HUES48 (cell line): Measurements from ENCODE around the gene TESK2.

Experiments
- H3K27ac ChIP-seq: one replicate; pipeline ENCODE4 v1.7.0; 2013; ENCODE audit warnings: low read depth, low read length, inconsistent platforms
- H3K27me3 ChIP-seq: 2 replicates; pipeline ENCODE4 v1.6.1; 2013; ENCODE audit warnings: mild to moderate bottlenecking, low read length; ENCODE audit not compliant: control insufficient read depth, insufficient read depth
- H3K36me3 ChIP-seq: 2 replicates; pipeline ENCODE4 v1.6.1; 2013; ENCODE audit warnings: low read length; ENCODE audit not compliant: control insufficient read depth, insufficient read depth
- H3K4me1 ChIP-seq: 2 replicates; pipeline ENCODE4 v1.6.1; 2013; ENCODE audit warnings: mild to moderate bottlenecking, low read length; ENCODE audit not compliant: control insufficient read depth, insufficient read depth
- H3K4me3 ChIP-seq: 2 replicates; pipeline ENCODE4 v1.5.1; 2013; ENCODE audit warnings: mild to moderate bottlenecking, low read depth, low read length
- H3K9ac ChIP-seq: 2 replicates; pipeline ENCODE4 v1.6.1; 2013; ENCODE audit warnings: mild to moderate bottlenecking, low read depth, low read length, moderate library complexity
- H3K9me3 ChIP-seq: 2 replicates; pipeline ENCODE4 v1.6.1; 2013; ENCODE audit warnings: low read length; ENCODE audit not compliant: control insufficient read depth, insufficient read depth

The TESK2 gene

GRCh38 chr1:45405636-45406035 lies 85.3 kb downstream of the TESK2 start:
- H3K4me1 ChIP-seq, result no peaks in the 10 kb centered on the region
- no peak overlapping the region for H3K9ac ChIP-seq
- no peaks in the 10 kb centered on the region for H3K27me3 ChIP-seq
- H3K9me3 ChIP-seq, result no peaks in the 10 kb centered on the region
- no peak overlapping the region for H3K27ac ChIP-seq
- no peak overlapping the region for H3K4me3 ChIP-seq
- H3K36me3 ChIP-seq, result no peaks in the 10 kb centered on the region

DNA sequence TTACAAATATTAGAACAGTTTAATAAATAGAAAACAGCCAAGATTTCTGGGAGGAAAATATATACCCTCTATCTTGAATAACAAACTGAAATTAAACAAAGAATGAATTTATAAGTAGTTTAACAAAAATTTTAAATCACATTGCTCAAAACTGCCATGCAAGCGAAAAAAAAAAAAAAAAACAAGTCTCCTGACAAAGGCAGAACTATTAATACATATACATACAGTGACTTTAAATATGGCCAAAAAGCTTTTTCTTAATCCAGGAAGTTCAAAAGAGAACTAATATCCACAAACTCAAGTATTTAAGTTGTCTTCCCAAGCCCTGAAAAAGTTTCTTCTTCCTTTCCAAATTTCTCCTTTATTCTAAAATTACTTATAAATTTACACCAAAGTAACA lies 87.2 kb downstream of the TESK2 start:
- Histone ChIP-seq H3K27ac (no peak overlapping the region), H3K9ac (no peak overlapping the region), H3K36me3 (no peaks in the 10 kb centered on the region), H3K4me3 (no peak overlapping the region), H3K9me3 (no peaks in the 10 kb centered on the region), H3K4me1 (peaks cover 10% of the 10 kb centered on the region), H3K27me3 (no peaks in the 10 kb centered on the region)

- no peak overlapping the region for H3K4me3 ChIP-seq
- peaks cover 10% of the 10 kb centered on the region for H3K4me1 ChIP-seq
- no peak overlapping the region for H3K9ac ChIP-seq
Observed at GRCh38 chr1:45403298-45403697, 87.7 kb downstream of the TESK2 start.

GRCh38 chr1:45401524-45401923 lies 89.4 kb downstream of the TESK2 start:
- Histone ChIP-seq H3K27ac (no peak overlapping the region), H3K36me3 (no peaks in the 10 kb centered on the region), H3K27me3 (no peaks in the 10 kb centered on the region), H3K9ac (no peak overlapping the region), H3K4me1 (peaks cover 10% of the 10 kb centered on the region), H3K9me3 (no peaks in the 10 kb centered on the region), H3K4me3 (no peak overlapping the region)

More at GRCh38 chr1:45403298-45403697, 87.7 kb downstream of the TESK2 start:
- Histone ChIP-seq H3K27me3 (no peaks in the 10 kb centered on the region), H3K9me3 (no peaks in the 10 kb centered on the region), H3K36me3 (no peaks in the 10 kb centered on the region), H3K27ac (no peak overlapping the region)

DNA sequence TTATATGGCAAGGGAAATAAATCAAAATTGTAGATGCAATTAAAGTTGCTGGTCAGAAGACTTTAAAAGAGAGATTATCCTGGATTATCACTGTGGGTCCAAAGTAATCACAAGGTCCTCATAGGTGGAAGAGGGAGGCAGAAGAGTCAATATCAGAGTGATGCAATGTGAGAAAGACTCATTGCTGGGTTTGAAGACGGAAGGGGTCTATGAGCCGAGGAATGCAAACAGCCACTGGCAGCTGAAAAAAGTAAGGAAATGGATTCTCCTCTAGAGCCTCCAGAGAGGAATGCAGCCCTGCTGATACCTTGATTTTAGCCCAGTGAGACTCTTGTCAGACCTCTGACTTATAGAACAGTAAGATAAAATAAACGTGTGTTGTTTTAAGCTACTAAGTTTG lies 90.9 kb downstream of the TESK2 start:
- Histone ChIP-seq H3K9ac (peak overlapping the region; percentile 25), H3K4me1 (peaks cover 10% of the 10 kb centered on the region), H3K27ac (peak overlapping the region; percentile 46), H3K36me3 (no peaks in the 10 kb centered on the region), H3K9me3 (no peaks in the 10 kb centered on the region), H3K27me3 (no peaks in the 10 kb centered on the region), H3K4me3 (no peak overlapping the region)

DNA sequence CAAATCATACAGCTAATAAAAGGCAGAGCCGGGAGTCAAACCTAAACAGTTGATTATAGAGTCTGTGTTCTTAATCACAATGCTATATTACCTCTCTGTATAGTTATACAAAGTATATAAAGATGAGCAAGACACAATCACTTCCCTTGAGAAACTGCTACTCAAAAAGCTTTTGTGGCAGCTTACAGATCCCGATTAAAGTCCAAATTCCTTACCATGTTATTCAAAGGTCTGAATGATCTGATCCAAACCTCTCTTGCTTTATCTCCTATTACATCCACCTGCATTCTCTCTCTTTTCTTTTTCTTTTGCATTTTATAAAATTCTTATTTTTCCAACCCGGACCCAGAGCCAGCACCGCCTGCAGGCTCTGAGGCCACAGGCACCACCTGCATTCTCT lies 93.7 kb downstream of the TESK2 start:
- Histone ChIP-seq H3K9ac (no peak overlapping the region), H3K9me3 (no peaks in the 10 kb centered on the region), H3K4me1 (peaks cover 10% of the 10 kb centered on the region), H3K36me3 (no peaks in the 10 kb centered on the region), H3K4me3 (no peak overlapping the region), H3K27me3 (no peaks in the 10 kb centered on the region), H3K27ac (no peak overlapping the region)

GRCh38 chr1:45395582-45395981 lies 95.4 kb downstream of the TESK2 start:
- Histone ChIP-seq H3K9ac (no peak overlapping the region), H3K27ac (no peak overlapping the region), H3K9me3 (no peaks in the 10 kb centered on the region), H3K36me3 (no peaks in the 10 kb centered on the region), H3K27me3 (no peaks in the 10 kb centered on the region), H3K4me3 (no peak overlapping the region), H3K4me1 (peaks cover 10% of the 10 kb centered on the region)

- no peak overlapping the region for H3K9ac ChIP-seq
- no peak overlapping the region for H3K27ac ChIP-seq
- H3K9me3 ChIP-seq, result no peaks in the 10 kb centered on the region
- no peaks in the 10 kb centered on the region for H3K36me3 ChIP-seq
- H3K4me1 ChIP-seq, result peaks cover 5% of the 10 kb centered on the region
- H3K4me3 ChIP-seq, result no peak overlapping the region
- H3K27me3 ChIP-seq, result no peaks in the 10 kb centered on the region
Observed at GRCh38 chr1:45395051-45395450, 95.9 kb downstream of the TESK2 start.

DNA sequence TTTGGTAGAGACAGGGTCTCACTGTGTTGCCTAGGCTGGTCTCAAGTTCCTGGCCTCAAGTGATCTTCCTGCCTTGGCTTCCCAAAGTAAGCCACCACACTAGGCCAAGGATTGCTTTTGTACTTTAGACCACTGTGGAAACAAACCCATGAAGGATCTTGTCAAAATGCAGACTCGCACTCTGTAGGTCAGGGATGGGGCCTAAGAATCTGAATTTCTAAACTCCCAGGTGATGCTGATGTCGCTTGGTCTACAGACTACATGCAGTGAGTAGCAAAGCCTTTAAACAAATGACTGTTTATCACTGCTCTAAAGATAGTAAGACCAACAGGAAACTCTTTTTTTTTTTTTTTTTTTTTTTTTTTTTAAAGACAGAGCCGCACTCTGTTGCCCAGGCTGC lies 96.6 kb downstream of the TESK2 start:
- no peak overlapping the region for H3K27ac ChIP-seq
- no peak overlapping the region for H3K4me3 ChIP-seq
- H3K36me3 ChIP-seq, result no peaks in the 10 kb centered on the region
- no peaks in the 10 kb centered on the region for H3K4me1 ChIP-seq
- no peak overlapping the region for H3K9ac ChIP-seq
- H3K27me3 ChIP-seq, result no peaks in the 10 kb centered on the region
- H3K9me3 ChIP-seq, result no peaks in the 10 kb centered on the region

DNA sequence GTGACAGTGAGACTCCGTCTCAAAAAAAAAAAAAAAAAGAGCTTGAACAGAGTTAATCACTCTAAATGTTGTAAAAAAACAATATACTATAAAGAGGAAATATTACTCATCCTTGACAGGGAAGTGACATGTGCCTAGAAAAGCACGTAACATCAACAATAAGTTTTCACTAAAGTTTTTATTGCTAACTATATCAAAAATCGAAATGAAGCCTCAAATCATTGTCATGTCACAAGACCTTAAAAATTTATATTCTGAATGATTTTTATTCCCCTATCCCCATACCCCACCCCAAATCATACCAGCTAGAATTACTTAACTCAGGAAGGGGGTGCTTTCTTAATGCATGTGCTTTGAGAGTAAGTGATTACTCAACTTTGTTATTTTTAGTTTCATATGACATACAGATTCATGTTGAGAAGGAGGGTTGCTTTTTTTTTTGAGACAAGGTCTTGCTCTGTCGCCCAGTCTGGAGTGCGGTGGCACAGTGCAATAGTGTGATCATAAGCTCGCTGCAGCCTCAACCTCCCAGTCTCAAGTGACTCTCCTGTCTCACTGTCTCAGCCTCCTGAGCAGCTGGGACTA lies 97.2 kb downstream of the TESK2 start:
- Histone ChIP-seq H3K4me3 (no peak overlapping the region), H3K36me3 (no peaks in the 10 kb centered on the region), H3K4me1 (no peaks in the 10 kb centered on the region), H3K9ac (no peak overlapping the region), H3K27ac (no peak overlapping the region), H3K9me3 (no peaks in the 10 kb centered on the region), H3K27me3 (no peaks in the 10 kb centered on the region)

DNA sequence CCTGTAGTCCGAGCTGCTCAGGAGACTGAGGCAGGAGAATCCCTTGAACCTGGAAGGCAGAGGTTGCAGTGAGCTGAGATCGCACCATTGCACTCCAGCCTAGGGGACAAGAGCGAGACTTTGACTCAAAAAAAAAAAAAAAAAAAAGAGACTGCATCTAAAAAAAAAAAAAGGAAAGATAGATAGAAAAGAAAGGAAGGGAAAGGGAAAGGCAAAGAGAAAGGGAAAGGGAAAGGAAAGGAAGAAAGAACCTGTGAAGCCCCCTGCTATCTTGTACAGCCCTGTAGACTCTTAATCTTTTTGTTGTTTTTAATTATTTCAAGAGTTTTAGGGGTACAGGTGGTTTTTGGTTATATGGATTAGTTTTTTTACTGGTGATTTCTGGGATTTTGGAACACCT lies 104.7 kb downstream of the TESK2 start:
- H3K27ac ChIP-seq, result no peak overlapping the region
- H3K4me3 ChIP-seq, result no peak overlapping the region
- no peaks in the 10 kb centered on the region for H3K4me1 ChIP-seq
- H3K9me3 ChIP-seq, result no peaks in the 10 kb centered on the region
- no peaks in the 10 kb centered on the region for H3K27me3 ChIP-seq
- no peaks in the 10 kb centered on the region for H3K36me3 ChIP-seq
- H3K9ac ChIP-seq, result no peak overlapping the region

GRCh38 chr1:45385302-45385701 lies 105.7 kb downstream of the TESK2 start:
- Histone ChIP-seq H3K27ac (no peak overlapping the region), H3K9me3 (no peaks in the 10 kb centered on the region), H3K36me3 (no peaks in the 10 kb centered on the region), H3K27me3 (no peaks in the 10 kb centered on the region), H3K4me1 (no peaks in the 10 kb centered on the region), H3K9ac (no peak overlapping the region), H3K4me3 (no peak overlapping the region)
